ENCODE measurements around the gene KCNG2. TPM values are rescaled to one million over a fixed set of nuclear protein-coding genes. Genes with fewer than 3 reads are reported as not detected.

KCNG2 gene
- total and polyA plus RNA-seq, 2 experiments from 2014 or later = not detected

- 90% methylated on average over 10 of the region's 16 CpGs for WGBS (ENCODE audit: low lambda C conversion rate, missing lambda C conversion rate)
- TF ChIP-seq EZH2 (IDR thresholded peaks at IDR 0.05; ENCODE audit: borderline replicate concordance) (no peak), EZH2phosphoT487 (IDR thresholded peaks at IDR 0.05; ENCODE audit: low read depth, severe bottlenecking, unreplicated experiment) (no peak), CTCF (IDR thresholded peaks at IDR 0.05; ENCODE audit: poor library complexity) (no peak)
- H3K9me3 ChIP-seq (ENCODE audit: low read depth) = peaks cover 6% of the 10 kb centered on the region
Measured at GRCh38 chr18:79888016-79888415, 90.3 kb downstream of the KCNG2 start.

DNA sequence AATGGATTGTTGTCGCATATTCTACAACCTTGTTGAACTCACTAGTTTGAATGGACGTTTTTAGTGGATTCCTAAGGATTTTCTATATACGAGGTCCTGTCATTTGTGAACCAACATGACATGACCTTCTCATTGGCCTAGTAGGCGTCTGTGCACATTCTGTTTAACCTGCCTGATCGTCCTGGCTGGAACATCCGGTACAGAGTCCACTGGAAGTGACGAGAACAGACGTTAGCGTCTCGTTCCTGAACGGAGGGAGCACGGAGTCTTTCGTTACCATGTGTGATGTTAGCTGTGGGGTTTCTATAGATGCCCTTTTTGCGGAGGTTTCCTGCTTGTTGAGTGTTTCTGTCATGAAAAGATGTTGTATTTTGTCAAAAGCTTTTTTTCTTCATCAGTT lies 91.8 kb downstream of the KCNG2 start:
- Histone ChIP-seq H2AFZ (no peak overlapping the region), H3K9me2 (replicated peaks; ENCODE audit: insufficient read depth) (no peaks in the 10 kb centered on the region), H3K27me3 (no peaks in the 10 kb centered on the region), H4K20me1 (ENCODE audit: insufficient read depth, poor library complexity, severe bottlenecking) (no peaks in the 10 kb centered on the region), H3K4me1 (ENCODE audit: insufficient read depth) (no peaks in the 10 kb centered on the region), H3K4me3 (no peak overlapping the region), H3K79me2 (no peaks in the 10 kb centered on the region), H3K4me2 (no peak overlapping the region), H3K36me3 (replicated peaks; ENCODE audit: insufficient read depth, low read depth) (no peaks in the 10 kb centered on the region), H3K9me3 (ENCODE audit: low read depth) (peaks cover 18% of the 10 kb centered on the region), H3K27ac (no peak overlapping the region)
- WGBS (ENCODE audit: low lambda C conversion rate, missing lambda C conversion rate) = 89% methylated on average over 14 of the region's 14 CpGs
- no peak for DNase-seq (ENCODE audit: low spot score)
- TF ChIP-seq CTCF (IDR thresholded peaks at IDR 0.05; ENCODE audit: poor library complexity) = no peak

More at GRCh38 chr18:79888016-79888415, 90.3 kb downstream of the KCNG2 start:
- Histone ChIP-seq H3K27ac (no peak overlapping the region), H3K4me2 (no peak overlapping the region), H2AFZ (no peak overlapping the region), H3K4me3 (no peak overlapping the region), H3K79me2 (no peaks in the 10 kb centered on the region), H3K9me2 (replicated peaks; ENCODE audit: insufficient read depth) (no peaks in the 10 kb centered on the region), H3K36me3 (replicated peaks; ENCODE audit: insufficient read depth, low read depth) (no peaks in the 10 kb centered on the region), H4K20me1 (ENCODE audit: insufficient read depth, poor library complexity, severe bottlenecking) (no peaks in the 10 kb centered on the region), H3K27me3 (no peaks in the 10 kb centered on the region), H3K4me1 (ENCODE audit: insufficient read depth) (no peaks in the 10 kb centered on the region)
- no peak for DNase-seq (ENCODE audit: low spot score)

- 93% methylated on average over 5 of the region's 5 CpGs for WGBS (ENCODE audit: low lambda C conversion rate, missing lambda C conversion rate)
- Histone ChIP-seq H3K79me2 (no peaks in the 10 kb centered on the region), H4K20me1 (ENCODE audit: insufficient read depth, poor library complexity, severe bottlenecking) (no peaks in the 10 kb centered on the region), H3K4me3 (no peak overlapping the region), H3K27ac (no peak overlapping the region), H3K9me2 (replicated peaks; ENCODE audit: insufficient read depth) (no peaks in the 10 kb centered on the region), H3K27me3 (no peaks in the 10 kb centered on the region), H2AFZ (no peak overlapping the region), H3K4me2 (no peak overlapping the region), H3K9me3 (ENCODE audit: low read depth) (peaks cover 26% of the 10 kb centered on the region), H3K4me1 (ENCODE audit: insufficient read depth) (no peaks in the 10 kb centered on the region), H3K36me3 (replicated peaks; ENCODE audit: insufficient read depth, low read depth) (no peaks in the 10 kb centered on the region)
- TF ChIP-seq CTCF (IDR thresholded peaks at IDR 0.05; ENCODE audit: poor library complexity) (no peak), EZH2 (IDR thresholded peaks at IDR 0.05; ENCODE audit: borderline replicate concordance) (no peak), EZH2phosphoT487 (IDR thresholded peaks at IDR 0.05; ENCODE audit: low read depth, severe bottlenecking, unreplicated experiment) (no peak)
- DNase-seq (ENCODE audit: low spot score) = no peak
Measured at GRCh38 chr18:79890674-79891073, 92.9 kb downstream of the KCNG2 start.

- Histone ChIP-seq H3K36me3 (replicated peaks; ENCODE audit: insufficient read depth, low read depth) (no peaks in the 10 kb centered on the region), H3K27me3 (no peaks in the 10 kb centered on the region), H3K9me3 (ENCODE audit: low read depth) (peaks cover 39% of the 10 kb centered on the region), H3K9me2 (replicated peaks; ENCODE audit: insufficient read depth) (no peaks in the 10 kb centered on the region), H3K27ac (no peak overlapping the region), H4K20me1 (ENCODE audit: insufficient read depth, poor library complexity, severe bottlenecking) (no peaks in the 10 kb centered on the region), H3K4me3 (no peak overlapping the region), H3K79me2 (no peaks in the 10 kb centered on the region), H2AFZ (no peak overlapping the region), H3K4me1 (ENCODE audit: insufficient read depth) (no peaks in the 10 kb centered on the region), H3K4me2 (no peak overlapping the region)
- WGBS (ENCODE audit: low lambda C conversion rate, missing lambda C conversion rate) = 67% methylated on average over 3 of the region's 3 CpGs
- no peak for TF ChIP-seq EZH2phosphoT487 (IDR thresholded peaks at IDR 0.05; ENCODE audit: low read depth, severe bottlenecking, unreplicated experiment)
- TF ChIP-seq CTCF (IDR thresholded peaks at IDR 0.05; ENCODE audit: poor library complexity) = no peak
- TF ChIP-seq EZH2 (IDR thresholded peaks at IDR 0.05; ENCODE audit: borderline replicate concordance) = no peak
- no peak for DNase-seq (ENCODE audit: low spot score)
Measured at GRCh38 chr18:79896738-79897137, 99.0 kb downstream of the KCNG2 start.
